Smooth muscle cell (in vitro differentiated cells): ENCODE results near the gene DYNLT1. TPM values are rescaled to one million over a fixed set of nuclear protein-coding genes. Genes with fewer than 3 reads are reported as not detected.
"Not testable (repeated sequence)": the region's sequence is repeated elsewhere in the genome, so short reads cannot be mapped to it uniquely, and the experiment has no call there.

ENCODE experiments used
- DNase-seq: peaks from one replicate; lab custom pipeline; 2025; ENCODE audit not compliant: unreplicated experiment; lab: John Stamatoyannopoulos, UW
- H2AFZ ChIP-seq: fragments of 200-600 bp; sonication (generic); 2 replicates; pipeline ENCODE4 v1.6.0; 2016; ENCODE audit warnings: antibody characterized with exemption, low read depth, mild to moderate bottlenecking
- H3F3A ChIP-seq: fragments of 200-600 bp; sonication (generic); 2 replicates; pipeline ENCODE4 v1.6.0; 2017; ENCODE audit warnings: antibody characterized with exemption, low read depth
- H3K27ac ChIP-seq: fragments of 200-600 bp; sonication (generic); 2 replicates; pipeline ENCODE4 v1.5.1; 2016; ENCODE audit warnings: low read depth, mild to moderate bottlenecking
- H3K27me3 ChIP-seq: fragments of 200-600 bp; sonication (generic); 2 replicates; pipeline ENCODE4 v1.6.1; 2016; ENCODE audit warnings: low read depth, mild to moderate bottlenecking
- H3K36me3 ChIP-seq: fragments of 200-600 bp; sonication (generic); 2 replicates; pipeline ENCODE4 v1.5.1; 2016; ENCODE audit warnings: low read depth
- H3K4me1 ChIP-seq: fragments of 200-600 bp; sonication (generic); 2 replicates; pipeline ENCODE4 v1.5.1; 2016; ENCODE audit warnings: low read depth
- H3K4me2 ChIP-seq: fragments of 200-600 bp; sonication (generic); 2 replicates; pipeline ENCODE4 v1.6.0; 2016; ENCODE audit warnings: mild to moderate bottlenecking
- H3K4me3 ChIP-seq: fragments of 200-600 bp; sonication (generic); 2 replicates; pipeline ENCODE4 v1.5.1; 2016; ENCODE audit warnings: mild to moderate bottlenecking
- H3K79me2 ChIP-seq: fragments of 200-600 bp; sonication (generic); 2 replicates; pipeline ENCODE4 v1.6.0; 2016; ENCODE audit warnings: low read depth, mild to moderate bottlenecking
- H3K9ac ChIP-seq: fragments of 200-600 bp; sonication (generic); 2 replicates; pipeline ENCODE4 v1.6.0; 2016; ENCODE audit warnings: low read depth
- H3K9me3 ChIP-seq: fragments of 200-600 bp; sonication (generic); replicated peaks from 2 replicates; pipeline ENCODE4 v1.5.1; 2016; ENCODE audit warnings: low read depth
- H4K20me1 ChIP-seq: fragments of 200-600 bp; sonication (generic); 2 replicates; pipeline ENCODE4 v1.6.0; 2016; ENCODE audit warnings: low read depth
- CTCF ChIP-seq: fragments of 200-600 bp; sonication (generic); IDR thresholded peaks from 2 replicates; pipeline ENCODE4 v1.5.1; 2017; ENCODE audit warnings: borderline replicate concordance, mild to moderate bottlenecking, antibody characterized with exemption; ENCODE audit not compliant: insufficient read depth, poor library complexity, severe bottlenecking
- WGBS: methylation state at CpG from one replicate; pipeline ENCODE4 v1.1.7; 2016; ENCODE audit warnings: low lambda C conversion rate; 5-methylcytosine and 5-hydroxymethylcytosine counted together
- polyA plus RNA-seq: library from polyadenylated mRNA; unstranded; fragments of >200 nt; fragmentation: Nextera tagmentation; extraction: Ambion mirVana; gene quantifications from 2 replicates; pipeline ENCODE4 v1.2.1, GENCODE V29; 2016
- total RNA-seq: library from RNA; depleted of rRNA; stranded (reverse); fragments of >200 nt; gene quantifications from 2 replicates; pipeline ENCODE4 v1.2.3, GENCODE V29; 2014

DYNLT1 gene
- total and polyA plus RNA-seq, 2 experiments from 2014 or later, result 127 to 225 TPM

- DNase-seq, result no peak
- Histone ChIP-seq H3K9me3 (no peaks in the 10 kb centered on the region), H3K4me3 (no peak overlapping the region), H3K36me3 (no peaks in the 10 kb centered on the region), H3K79me2 (no peaks in the 10 kb centered on the region), H3K9ac (no peak overlapping the region), H2AFZ (no peak overlapping the region), H3F3A (no peaks in the 10 kb centered on the region), H4K20me1 (peaks cover 2% of the 10 kb centered on the region), H3K27me3 (no peaks in the 10 kb centered on the region), H3K4me1 (no peaks in the 10 kb centered on the region), H3K4me2 (no peak overlapping the region), H3K27ac (no peak overlapping the region)
- WGBS, result 96% methylated on average over 11 of the region's 11 CpGs
- TF ChIP-seq CTCF, result no peak
Observed at GRCh38 chr6:158633127-158633526, 11.4 kb downstream of the DYNLT1 start.

- not testable (repeated sequence) for H3K79me2 ChIP-seq, H3K36me3 ChIP-seq, H2AFZ ChIP-seq, H4K20me1 ChIP-seq, H3K4me2 ChIP-seq, DNase-seq, H3K4me3 ChIP-seq, H3K4me1 ChIP-seq, H3K27me3 ChIP-seq, H3K9me3 ChIP-seq, H3F3A ChIP-seq, H3K9ac ChIP-seq
- WGBS, result 96% methylated on average over 3 of the region's 3 CpGs
- H3K27ac ChIP-seq, result peak overlapping the region; percentile 20
Observed at GRCh38 chr6:158632538-158633119, 11.9 kb downstream of the DYNLT1 start.

- no peak overlapping the region for H3K9ac ChIP-seq
- no peaks in the 10 kb centered on the region for H3K9me3 ChIP-seq
- 70% methylated on average over 19 of the region's 19 CpGs for WGBS
- no peaks in the 10 kb centered on the region for H4K20me1 ChIP-seq
- no peaks in the 10 kb centered on the region for H3K4me1 ChIP-seq
- H2AFZ ChIP-seq, result no peak overlapping the region
- peak overlapping the region; percentile 20 for H3K27ac ChIP-seq
- no peaks in the 10 kb centered on the region for H3K27me3 ChIP-seq
- H3K4me3 ChIP-seq, result no peak overlapping the region
- no peaks in the 10 kb centered on the region for H3K36me3 ChIP-seq
- no peak overlapping the region for H3K4me2 ChIP-seq
- DNase-seq, result no peak
- H3F3A ChIP-seq, result no peaks in the 10 kb centered on the region
- TF ChIP-seq CTCF, result no peak
- H3K79me2 ChIP-seq, result no peaks in the 10 kb centered on the region
Observed at GRCh38 chr6:158631678-158632537, 12.6 kb downstream of the DYNLT1 start.

- Histone ChIP-seq H3K27ac (peak overlapping the region; percentile 20), H3K4me2 (no peak overlapping the region), H3K9ac (no peak overlapping the region), H3K4me3 (no peak overlapping the region), H3F3A (no peaks in the 10 kb centered on the region), H3K9me3 (no peaks in the 10 kb centered on the region), H4K20me1 (no peaks in the 10 kb centered on the region), H3K79me2 (no peaks in the 10 kb centered on the region), H3K4me1 (no peaks in the 10 kb centered on the region), H3K27me3 (no peaks in the 10 kb centered on the region), H3K36me3 (no peaks in the 10 kb centered on the region), H2AFZ (no peak overlapping the region)
- no peak for TF ChIP-seq CTCF
- 88% methylated on average over 19 of the region's 19 CpGs for WGBS
- DNase-seq, result no peak
Observed at GRCh38 chr6:158630938-158631616, 13.5 kb downstream of the DYNLT1 start.
